Activated CD4-positive, alpha-beta T cell treated with anti-CD3 and anti-CD28 coated beads for 36 hours (primary cell): ENCODE results near the gene EPB41. TPM values are rescaled to one million over a fixed set of nuclear protein-coding genes. Genes with fewer than 3 reads are reported as not detected.

Experiments
- ATAC-seq: fragments of 200-7000 bp; cut with Tn5 transposase; one replicate; pipeline ENCODE4 v1.10.0; 2021; ENCODE audit warnings: mild to moderate bottlenecking, moderate library complexity
- CTCF ChIA-PET: fragments of 350-600 bp; sonication (Branson Sonifier 250); formaldehyde crosslinking; loops from one replicate; lab custom pipeline; 2021; ENCODE audit warnings: antibody characterized with exemption; lab: Charles Lee
- POLR2A ChIA-PET: fragments of 350-600 bp; sonication (Branson Sonifier 250); formaldehyde crosslinking; loops from one replicate; lab custom pipeline; 2021; ENCODE audit warnings: antibody characterized with exemption, inconsistent platforms; lab: Charles Lee
- DNase-seq: peaks from one replicate; pipeline ENCODE4 v3.0.0-alpha.2; 2020
- H3K27ac Mint-ChIP-seq: one replicate; pipeline ENCODE4 v1.8.0; 2021; ENCODE audit warnings: mixed read lengths
- H3K27me3 Mint-ChIP-seq: one replicate; pipeline ENCODE4 v1.8.0; 2021; ENCODE audit warnings: mixed read lengths
- H3K36me3 Mint-ChIP-seq: one replicate; pipeline ENCODE4 v1.8.0; 2021; ENCODE audit warnings: low read depth, mixed read lengths
- H3K4me1 Mint-ChIP-seq: one replicate; pipeline ENCODE4 v1.8.0; 2021; ENCODE audit warnings: mixed read lengths
- H3K4me3 Mint-ChIP-seq: one replicate; pipeline ENCODE4 v1.8.0; 2021; ENCODE audit warnings: mild to moderate bottlenecking, moderate library complexity, mixed read lengths
- H3K9me3 Mint-ChIP-seq: one replicate; pipeline ENCODE4 v1.8.0; 2021; ENCODE audit warnings: low read depth, mixed read lengths
- intact Hi-C, 2 experiments: fragments of 100-400 bp; cut with DNase I in 1 of 2; cut with micrococcal nuclease in 1 of 2; formaldehyde crosslinking; loops; one replicate each; pipeline versions ENCODE4 v1.14.2 to v1.15.1; 2022 to 2024; cut with DNase I, micrococcal nuclease
- total RNA-seq, 2 experiments: library from RNA; stranded (reverse); gene quantifications; one replicate each; pipeline ENCODE4 v1.2.3, GENCODE V29; 2021

EPB41 gene
- total RNA-seq, 2 experiments from 2014 or later = 75.5 to 130 TPM

GRCh38 chr1:28974432-28974831 lies 60.1 kb downstream of the EPB41 start:
- CTCF ChIA-PET = interaction anchor here (1.1 to 2.2 kb wide), 3 partner anchors 9 to 92 kb away, joined by 4 to 13 read pairs (median 5); no protein-coding TSS in a partner anchor
- peaks cover 79% of the 10 kb centered on the region for H3K4me1 Mint-ChIP-seq
- no peaks in the 10 kb centered on the region for H3K9me3 Mint-ChIP-seq
- ATAC-seq = no peak
- POLR2A ChIA-PET = no interaction called here
- peak overlapping the region; percentile 35 for H3K27ac Mint-ChIP-seq
- intact Hi-C loops = no loop called here
- peaks cover 24% of the 10 kb centered on the region for H3K36me3 Mint-ChIP-seq
- no peak overlapping the region for H3K4me3 Mint-ChIP-seq
- DNase-seq = no peak
- no peaks in the 10 kb centered on the region for H3K27me3 Mint-ChIP-seq

GRCh38 chr1:28976248-28976647 lies 61.9 kb downstream of the EPB41 start:
- Mint-ChIP-seq H3K36me3 (peaks cover 30% of the 10 kb centered on the region), H3K4me3 (no peak overlapping the region), H3K27ac (no peak overlapping the region), H3K9me3 (no peaks in the 10 kb centered on the region), H3K27me3 (no peaks in the 10 kb centered on the region), H3K4me1 (peaks cover 84% of the 10 kb centered on the region)
- DNase-seq (no peak), ATAC-seq (no peak)
- ChIA-PET CTCF (interaction anchor here (0.9 kb wide), 1 partner anchor 192 kb away, joined by 3 read pairs; no protein-coding TSS in a partner anchor), POLR2A (no interaction called here)
- intact Hi-C loops = no loop called here

GRCh38 chr1:28981210-28981609 lies 66.8 kb downstream of the EPB41 start:
- no peak overlapping the region for H3K27ac Mint-ChIP-seq
- POLR2A ChIA-PET = no interaction called here
- no peaks in the 10 kb centered on the region for H3K9me3 Mint-ChIP-seq
- peaks cover 75% of the 10 kb centered on the region for H3K4me1 Mint-ChIP-seq
- DNase-seq = no peak
- CTCF ChIA-PET = interaction anchor here (1.4 kb wide), 1 partner anchor 41 kb away, joined by 3 read pairs; no protein-coding TSS in a partner anchor
- intact Hi-C loops = no loop called here
- peaks cover 26% of the 10 kb centered on the region for H3K36me3 Mint-ChIP-seq
- no peak overlapping the region for H3K4me3 Mint-ChIP-seq
- ATAC-seq = no peak
- no peaks in the 10 kb centered on the region for H3K27me3 Mint-ChIP-seq

GRCh38 chr1:28982198-28982597 lies 67.8 kb downstream of the EPB41 start:
- no peak for DNase-seq
- H3K4me1 Mint-ChIP-seq = peaks cover 70% of the 10 kb centered on the region
- ChIA-PET POLR2A (no interaction called here), CTCF (no interaction called here)
- no peaks in the 10 kb centered on the region for H3K27me3 Mint-ChIP-seq
- no peak overlapping the region for H3K27ac Mint-ChIP-seq
- intact Hi-C loops = no loop called here
- no peak for ATAC-seq
- H3K9me3 Mint-ChIP-seq = no peaks in the 10 kb centered on the region
- peaks cover 25% of the 10 kb centered on the region for H3K36me3 Mint-ChIP-seq
- H3K4me3 Mint-ChIP-seq = no peak overlapping the region

- ChIA-PET POLR2A (no interaction called here), CTCF (interaction anchor here (1.2 kb wide), 1 partner anchor 9 kb away, joined by 4 read pairs; no protein-coding TSS in a partner anchor)
- H3K4me1 Mint-ChIP-seq = peaks cover 62% of the 10 kb centered on the region
- H3K36me3 Mint-ChIP-seq = peaks cover 29% of the 10 kb centered on the region
- H3K9me3 Mint-ChIP-seq = no peaks in the 10 kb centered on the region
- DNase-seq (no peak), ATAC-seq (no peak)
- no peak overlapping the region for H3K4me3 Mint-ChIP-seq
- no peaks in the 10 kb centered on the region for H3K27me3 Mint-ChIP-seq
- intact Hi-C loops = no loop called here
- peak overlapping the region; percentile 31 for H3K27ac Mint-ChIP-seq
These were observed 68.7 kb downstream of the EPB41 start for GRCh38 chr1:28983091-28983490.

GRCh38 chr1:28983509-28984310 lies 69.3 kb downstream of the EPB41 start:
- Mint-ChIP-seq H3K4me1 (peaks cover 56% of the 10 kb centered on the region), H3K9me3 (no peaks in the 10 kb centered on the region), H3K27ac (peak overlapping the region; percentile 31), H3K36me3 (peaks cover 29% of the 10 kb centered on the region), H3K27me3 (no peaks in the 10 kb centered on the region), H3K4me3 (no peak overlapping the region)
- no peak for ATAC-seq
- no peak for DNase-seq
- POLR2A ChIA-PET = interaction anchor here (0.6 kb wide), 2 partner anchors 15 to 284 kb away, joined by 3 to 4 read pairs; no protein-coding TSS in a partner anchor
- CTCF ChIA-PET = interaction anchor here (1.2 to 1.8 kb wide), 2 partner anchors 10 to 50 kb away, joined by 4 to 8 read pairs; no protein-coding TSS in a partner anchor
- intact Hi-C loops = no loop called here

GRCh38 chr1:28984311-28984684 lies 69.9 kb downstream of the EPB41 start:
- ChIA-PET POLR2A (interaction anchor here (0.6 kb wide), 1 partner anchor 15 kb away, joined by 4 read pairs; no protein-coding TSS in a partner anchor), CTCF (interaction anchor here (1.2 to 1.8 kb wide), 3 partner anchors 10 to 49 kb away, joined by 3 to 8 read pairs (median 4); no protein-coding TSS in a partner anchor)
- Mint-ChIP-seq H3K9me3 (no peaks in the 10 kb centered on the region), H3K27ac (no peak overlapping the region), H3K4me3 (no peak overlapping the region), H3K4me1 (peaks cover 50% of the 10 kb centered on the region), H3K36me3 (peaks cover 34% of the 10 kb centered on the region), H3K27me3 (no peaks in the 10 kb centered on the region)
- ATAC-seq = no peak
- intact Hi-C loops = no loop called here
- DNase-seq = no peak

GRCh38 chr1:28985427-28985826 lies 71.1 kb downstream of the EPB41 start:
- Mint-ChIP-seq H3K4me1 (peaks cover 43% of the 10 kb centered on the region), H3K36me3 (peaks cover 28% of the 10 kb centered on the region), H3K9me3 (no peaks in the 10 kb centered on the region), H3K27me3 (no peaks in the 10 kb centered on the region), H3K4me3 (no peak overlapping the region), H3K27ac (no peak overlapping the region)
- CTCF ChIA-PET = interaction anchor here (1.1 to 1.5 kb wide), 2 partner anchors 21 to 108 kb away, joined by 3 read pairs; no protein-coding TSS in a partner anchor
- ATAC-seq (no peak), DNase-seq (no peak)
- POLR2A ChIA-PET = interaction anchor here (0.6 kb wide), 1 partner anchor 8 kb away, joined by 3 read pairs; no protein-coding TSS in a partner anchor
- intact Hi-C loops = no loop called here

- Mint-ChIP-seq H3K27ac (no peak overlapping the region), H3K4me3 (no peak overlapping the region), H3K36me3 (peaks cover 23% of the 10 kb centered on the region), H3K4me1 (peaks cover 34% of the 10 kb centered on the region), H3K9me3 (no peaks in the 10 kb centered on the region), H3K27me3 (no peaks in the 10 kb centered on the region)
- ATAC-seq (no peak), DNase-seq (no peak)
- intact Hi-C loops = no loop called here
- ChIA-PET POLR2A (no interaction called here), CTCF (no interaction called here)
These were observed 72.0 kb downstream of the EPB41 start for GRCh38 chr1:28986306-28986910.

GRCh38 chr1:29002792-29003191 lies 88.4 kb downstream of the EPB41 start:
- no peaks in the 10 kb centered on the region for H3K27me3 Mint-ChIP-seq
- ChIA-PET CTCF (interaction anchor here (0.8 to 1.7 kb wide), 5 partner anchors 10 to 126 kb away, joined by 3 to 6 read pairs (median 5); no protein-coding TSS in a partner anchor), POLR2A (no interaction called here)
- intact Hi-C loops = no loop called here
- no peaks in the 10 kb centered on the region for H3K9me3 Mint-ChIP-seq
- H3K4me3 Mint-ChIP-seq = no peak overlapping the region
- H3K27ac Mint-ChIP-seq = peak overlapping the region; percentile 59
- peaks cover 28% of the 10 kb centered on the region for H3K4me1 Mint-ChIP-seq
- ATAC-seq = no peak
- H3K36me3 Mint-ChIP-seq = peaks cover 40% of the 10 kb centered on the region
- no peak for DNase-seq

- DNase-seq (no peak), ATAC-seq (peak; percentile 55)
- H3K4me1 Mint-ChIP-seq = peaks cover 33% of the 10 kb centered on the region
- H3K27ac Mint-ChIP-seq = no peak overlapping the region
- no peak overlapping the region for H3K4me3 Mint-ChIP-seq
- H3K9me3 Mint-ChIP-seq = no peaks in the 10 kb centered on the region
- intact Hi-C loops = no loop called here
- H3K27me3 Mint-ChIP-seq = no peaks in the 10 kb centered on the region
- peaks cover 35% of the 10 kb centered on the region for H3K36me3 Mint-ChIP-seq
- ChIA-PET CTCF (interaction anchor here (1.4 kb wide), 1 partner anchor 26 kb away, joined by 5 read pairs; no protein-coding TSS in a partner anchor), POLR2A (no interaction called here)
These were observed 89.9 kb downstream of the EPB41 start for GRCh38 chr1:29004288-29004687.
